ENCODE data around the gene CATSPERD.
"Not testable (repeated sequence)": the region's sequence is repeated elsewhere in the genome, so short reads cannot be mapped to it uniquely, and the experiment has no call there.

The CATSPERD gene

GRCh38 chr19:5686647-5687359, 33.6 kb upstream of the CATSPERD start:
- DNase-seq, result peak; percentile 94

GRCh38 chr19:5687360-5688198, 32.9 kb upstream of the CATSPERD start:
- DNase-seq, result no peak

- not testable (repeated sequence) for DNase-seq
Measured at GRCh38 chr19:5688262-5688881, 32.1 kb upstream of the CATSPERD start.

GRCh38 chr19:5690125-5690954, 30.1 kb upstream of the CATSPERD start, which contains the start of gene RPL36:
TSS of gene RPL36 (plus strand) at chr19:5690295. CDS start at chr19:5690508, 213 bp downstream.
- peak; percentile 96 for DNase-seq

GRCh38 chr19:5690955-5691821, 29.2 kb upstream of the CATSPERD start:
- peak; percentile 21 for DNase-seq

- DNase-seq, result no peak
Measured at GRCh38 chr19:5691822-5692722, 28.4 kb upstream of the CATSPERD start.

GRCh38 chr19:5692723-5693194, 27.7 kb upstream of the CATSPERD start:
- DNase-seq, result no peak

- no peak for DNase-seq
Measured at GRCh38 chr19:5693195-5694166, 27.0 kb upstream of the CATSPERD start.

GRCh38 chr19:5694167-5694955, 26.1 kb upstream of the CATSPERD start:
- DNase-seq, result no peak

GRCh38 chr19:5694956-5695648, 25.3 kb upstream of the CATSPERD start:
- no peak for DNase-seq

- DNase-seq, result no peak
Measured at GRCh38 chr19:5695649-5696195, 24.7 kb upstream of the CATSPERD start.

GRCh38 chr19:5696196-5697021, 24.0 kb upstream of the CATSPERD start:
- no peak for DNase-seq

GRCh38 chr19:5697022-5697889, 23.2 kb upstream of the CATSPERD start:
- DNase-seq, result no peak

- no peak for DNase-seq
Measured at GRCh38 chr19:5697890-5698634, 22.4 kb upstream of the CATSPERD start.
